Activated CD4-positive, alpha-beta T cell treated with anti-CD3 and anti-CD28 coated beads for 1 hour (primary cell): Measurements from ENCODE around the gene HPCA.

Experiments
- DNase-seq: peaks from one replicate; pipeline ENCODE4 v3.0.0-alpha.2; 2020

Gene HPCA

DNA sequence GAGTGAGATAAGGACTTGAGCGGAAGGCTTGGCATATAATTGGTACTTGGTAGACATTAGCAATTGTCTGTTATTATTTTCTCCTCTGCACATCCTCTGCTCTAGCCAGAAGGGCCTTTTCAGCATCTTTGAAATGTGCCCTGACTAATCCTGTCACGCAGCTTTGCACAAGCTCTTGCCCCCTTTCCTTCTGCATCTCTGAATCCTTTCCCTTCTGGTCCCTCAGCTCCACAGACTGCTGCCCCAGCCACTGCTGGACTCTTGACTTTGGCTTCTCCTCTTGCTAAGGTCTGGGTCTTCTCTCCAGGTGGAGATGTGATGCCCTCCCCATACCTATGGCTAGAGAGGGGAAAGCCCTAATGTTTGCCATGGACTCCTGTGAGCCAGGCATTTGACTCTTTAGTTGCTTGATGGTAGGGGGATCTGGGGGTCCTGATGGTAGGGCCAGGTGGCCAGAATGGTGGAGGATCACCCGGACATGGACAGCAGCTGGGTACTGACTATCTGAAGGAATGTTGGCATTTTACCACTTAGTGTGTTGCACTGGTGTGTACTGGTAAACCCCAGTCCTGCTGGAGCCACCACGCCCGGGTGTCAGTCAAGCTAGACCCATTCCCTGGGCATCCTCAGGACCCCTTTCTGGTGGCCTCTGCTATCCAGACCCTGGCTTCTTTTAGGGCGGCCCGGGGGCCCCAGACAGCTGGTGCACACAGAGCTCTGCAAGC, 4.4 kb downstream of the HPCA start:
- DNase-seq = no peak

DNA sequence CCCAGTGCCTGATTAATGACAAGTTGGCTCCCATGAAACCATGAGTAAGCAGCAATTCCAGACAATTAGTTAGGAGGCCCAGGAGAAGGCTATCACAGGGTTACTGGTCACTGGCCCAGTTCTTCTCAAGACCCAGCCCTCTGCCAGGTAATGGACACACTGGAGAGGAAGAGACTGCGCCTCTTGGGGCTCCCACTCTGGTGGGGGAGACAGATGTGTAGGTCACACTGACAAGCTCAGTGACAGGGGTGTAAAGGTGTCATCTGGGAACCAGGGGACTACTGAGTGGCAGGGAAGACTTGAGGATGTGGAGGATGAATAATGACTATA, 4.9 kb downstream of the HPCA start:
- no peak for DNase-seq

DNA sequence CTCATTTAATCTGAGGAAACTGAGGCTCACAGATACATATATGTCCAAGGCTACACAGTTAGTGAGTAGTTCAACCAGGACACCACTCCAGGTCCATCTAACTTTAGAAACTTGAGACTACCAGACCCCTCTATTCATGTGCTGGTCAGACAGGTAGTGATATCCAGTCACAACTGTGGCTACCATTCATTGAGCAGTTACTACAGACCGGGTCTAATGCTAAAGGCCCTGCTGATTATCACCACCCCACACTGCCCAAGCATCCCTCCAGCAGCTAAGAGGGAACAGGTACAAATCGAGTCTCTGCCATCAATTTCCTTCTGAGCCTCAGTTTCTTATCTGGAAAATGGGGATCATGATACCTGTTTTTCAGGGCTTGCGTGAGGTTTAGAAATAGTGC, 5.3 kb downstream of the HPCA start:
- no peak for DNase-seq

GRCh38 chr1:32892368-32893197, 6.3 kb downstream of the HPCA start:
- no peak for DNase-seq

- DNase-seq = no peak
These were observed 7.1 kb downstream of the HPCA start for GRCh38 chr1:32893198-32894018.

DNA sequence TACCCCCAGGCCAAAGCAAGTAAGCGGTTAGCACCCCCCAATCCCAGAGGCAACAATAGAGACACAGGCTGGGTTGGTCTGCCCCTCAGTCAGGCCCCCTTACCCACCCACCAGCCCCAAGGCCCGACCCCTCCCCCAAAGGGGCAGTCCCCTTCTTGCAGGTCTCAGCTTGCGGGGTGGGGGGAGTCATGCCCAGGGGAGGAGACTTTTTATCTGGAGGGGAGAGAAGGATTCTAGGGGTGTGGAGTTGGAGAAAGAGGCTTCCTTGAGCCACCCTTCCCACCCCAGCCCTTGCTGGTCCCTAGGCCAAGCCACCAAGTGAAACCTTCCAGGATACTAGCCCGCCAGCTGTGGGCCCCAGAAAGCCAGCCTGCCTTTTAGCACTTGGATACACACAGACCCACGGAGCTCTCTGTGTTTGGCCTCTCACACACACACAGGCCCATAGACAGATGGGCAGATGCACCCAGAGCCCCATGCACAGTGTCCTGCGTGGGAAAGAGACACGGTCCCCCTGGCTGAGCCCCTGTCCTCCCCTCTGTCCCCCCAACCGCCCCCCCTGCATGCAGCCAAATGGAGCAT, 7.8 kb downstream of the HPCA start:
- DNase-seq = no peak

- DNase-seq = no peak
These were observed 8.4 kb downstream of the HPCA start for GRCh38 chr1:32894681-32895080.

- no peak for DNase-seq
These were observed 9.3 kb downstream of the HPCA start for GRCh38 chr1:32895325-32896215.

DNA sequence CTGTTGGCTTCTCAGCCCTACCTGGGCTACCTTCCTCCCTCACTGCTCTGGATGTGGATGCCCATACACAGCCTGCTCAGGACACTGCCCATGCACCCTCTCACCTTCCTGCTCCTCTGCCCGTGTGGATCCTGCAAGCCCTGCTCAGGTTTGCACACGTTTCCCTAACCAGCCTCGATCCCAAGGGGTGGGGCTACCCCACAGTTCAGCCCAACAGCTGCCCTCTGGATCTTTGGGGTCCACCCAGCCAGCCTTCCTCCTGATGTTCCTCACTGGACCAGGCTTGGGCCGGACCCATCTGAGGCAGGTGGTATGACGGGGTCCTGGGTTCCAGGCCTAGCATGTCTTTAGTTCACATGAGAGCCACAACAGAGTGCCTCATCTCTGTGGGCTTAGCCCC, 10.2 kb downstream of the HPCA start:
- no peak for DNase-seq

DNA sequence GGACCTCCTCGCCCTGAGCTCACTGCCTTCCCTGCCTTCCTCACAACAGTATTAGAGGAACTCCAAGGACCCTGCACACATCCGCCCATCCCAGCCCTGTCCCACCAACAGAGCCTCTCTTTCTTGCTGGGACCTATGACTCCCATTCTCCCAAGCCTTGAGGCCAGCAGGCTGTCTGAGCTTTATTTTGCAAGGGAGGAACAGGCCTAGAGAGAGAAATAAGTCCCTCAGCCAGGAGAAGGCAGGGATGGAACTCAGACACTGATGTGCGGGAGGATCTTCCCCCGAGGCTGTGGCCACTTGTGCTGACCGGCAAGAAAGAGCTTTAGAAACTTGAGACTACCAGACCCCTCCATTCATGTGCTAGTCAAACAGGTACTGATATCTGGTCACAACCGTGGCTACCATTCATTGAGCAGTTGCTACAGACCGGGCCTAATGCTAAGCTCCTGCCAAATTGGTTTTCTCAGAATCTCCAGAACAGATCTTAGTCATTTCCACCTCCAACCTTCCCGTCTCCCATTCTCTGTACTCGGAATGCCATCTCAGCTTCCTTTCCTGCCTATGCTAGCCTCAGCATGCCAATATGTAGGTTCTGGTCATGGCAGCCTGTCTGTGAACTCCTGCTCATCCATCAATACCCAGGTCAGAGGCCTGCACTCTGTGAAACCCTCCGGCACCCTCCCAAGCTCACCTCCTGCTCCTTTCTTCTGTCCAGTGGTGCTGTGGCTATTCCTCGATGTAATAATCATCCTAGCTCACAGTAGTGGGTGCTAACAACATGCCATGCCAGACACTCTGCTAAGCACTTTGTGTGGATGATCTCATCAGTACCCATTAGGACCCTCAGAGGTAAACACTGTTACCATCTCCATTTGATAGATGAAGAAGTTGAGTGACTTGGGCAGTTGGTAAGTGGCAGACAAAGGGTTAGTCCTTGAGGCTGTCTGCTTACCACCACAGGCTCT, 11.1 kb downstream of the HPCA start:
- DNase-seq = no peak

GRCh38 chr1:32898056-32898455, 11.8 kb downstream of the HPCA start:
- DNase-seq = no peak

DNA sequence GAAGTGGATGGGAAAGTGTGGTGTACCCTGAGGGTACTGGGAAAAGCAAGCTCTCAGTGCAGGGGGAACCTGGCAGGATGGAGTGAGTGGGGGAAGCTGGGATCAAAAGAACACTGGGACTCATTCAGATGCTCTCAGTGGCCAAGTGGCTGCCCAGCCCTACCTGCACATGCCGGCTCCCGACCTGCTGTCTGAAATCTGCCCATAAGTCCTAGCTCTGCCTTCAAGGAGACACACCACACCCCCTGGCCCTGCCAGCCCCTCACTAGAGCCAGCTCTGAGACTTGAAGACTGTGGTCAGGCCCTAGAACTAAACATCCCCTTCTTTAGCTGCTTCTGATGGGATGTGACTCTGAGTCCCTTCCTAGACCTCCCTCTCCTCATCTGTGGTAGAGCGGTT, 12.7 kb downstream of the HPCA start:
- no peak for DNase-seq

- no peak for DNase-seq
These were observed 13.4 kb downstream of the HPCA start for GRCh38 chr1:32899586-32900296.

DNA sequence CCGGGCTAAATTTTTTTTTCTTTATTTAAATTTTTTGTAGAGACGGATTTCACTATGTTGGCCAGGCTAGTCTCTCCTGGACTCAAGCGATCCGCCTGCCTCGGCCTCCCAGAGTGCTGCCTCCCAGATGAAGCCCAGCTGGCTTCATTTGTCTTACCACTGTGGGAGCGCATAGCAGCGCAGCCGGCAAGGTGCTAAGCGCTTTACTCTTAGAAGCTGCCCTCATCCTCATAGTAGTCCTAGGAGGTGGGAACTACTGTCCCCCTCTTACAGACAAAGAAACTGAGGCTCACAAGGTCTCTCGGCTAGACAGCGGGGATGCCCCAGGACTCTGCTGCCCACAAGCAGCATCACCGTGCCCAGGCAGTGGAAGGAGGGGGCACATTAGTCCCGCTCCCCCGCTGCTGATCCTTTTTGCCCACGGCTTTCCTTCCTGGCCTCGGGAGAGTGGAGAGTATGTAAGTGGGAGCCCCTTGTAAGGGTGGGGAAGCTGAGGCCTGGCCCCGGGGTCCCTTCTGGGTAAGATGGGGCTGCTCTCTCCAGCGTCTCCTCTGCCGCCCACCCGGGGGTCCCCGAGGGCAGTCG, 14.2 kb downstream of the HPCA start:
- no peak for DNase-seq

GRCh38 chr1:32900956-32901822, 14.9 kb downstream of the HPCA start, which contains the start of gene TMEM54:
Gene TMEM54 (minus strand): TSS chr1:32901389. CDS start chr1:32901238, 151 bp downstream.
- no peak for DNase-seq

DNA sequence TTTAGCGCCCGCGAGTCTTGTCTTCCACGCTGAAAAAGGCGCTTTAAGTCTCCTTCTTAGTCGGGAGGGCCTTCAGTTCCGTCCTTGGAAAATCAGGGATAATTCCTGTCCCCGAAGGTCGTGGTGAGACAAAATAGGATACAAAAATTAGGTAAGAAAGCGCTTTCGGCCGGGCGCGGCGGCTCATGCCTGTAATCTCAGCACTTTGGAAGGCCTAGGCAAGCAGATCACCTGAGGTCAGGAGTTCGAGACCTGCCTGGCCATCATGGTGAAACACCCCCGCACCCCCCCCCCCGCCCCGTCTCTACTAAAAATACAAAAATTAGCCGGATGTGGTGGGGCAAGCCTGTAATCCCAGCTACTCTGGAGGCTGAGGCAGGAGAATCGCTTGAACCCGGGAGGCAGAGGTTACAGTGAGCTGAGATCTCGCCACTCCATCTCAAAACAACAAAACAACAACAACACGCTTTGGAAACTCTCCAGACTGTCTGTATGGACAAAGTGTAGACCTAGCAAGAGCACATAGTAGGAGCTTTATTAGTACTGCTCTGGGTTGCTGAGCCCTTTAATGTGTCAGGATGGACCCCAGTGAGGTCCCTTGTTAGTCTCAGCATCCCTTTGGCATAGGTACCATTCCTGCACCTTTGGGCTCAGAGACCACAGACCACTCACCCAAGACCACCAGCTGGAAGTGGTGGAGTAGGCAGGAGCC, 15.7 kb downstream of the HPCA start:
- DNase-seq = no peak

DNA sequence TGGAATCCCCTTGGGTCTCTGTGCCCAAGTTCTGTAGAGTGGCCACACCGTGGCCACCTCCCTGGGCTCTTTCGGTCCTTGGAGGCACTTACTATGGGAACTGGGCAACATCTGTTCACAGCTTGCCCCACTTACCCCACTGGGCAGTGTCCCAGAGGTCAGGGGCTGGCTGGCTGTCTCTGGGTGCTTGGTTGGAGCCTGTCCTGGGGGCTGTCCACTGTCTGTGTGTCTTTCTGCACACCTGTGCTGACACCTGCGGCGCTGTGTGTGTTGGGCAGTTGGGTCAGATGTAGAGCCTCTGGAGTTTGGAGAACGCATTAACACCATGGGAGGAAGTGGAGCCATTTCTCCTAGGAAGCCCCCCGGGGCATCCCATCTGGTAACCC, 16.2 kb downstream of the HPCA start:
- DNase-seq = no peak
